ENCODE measurements around the gene SP6. TPM values are rescaled to one million over a fixed set of nuclear protein-coding genes. Genes with fewer than 3 reads are reported as not detected.

Gene SP6
- total and polyA plus RNA-seq, 2 of the 8 experiments (the other 6 are each of a cell fraction or from before 2014, with no cell fraction given): 1.2 to 1.5 TPM

DNA sequence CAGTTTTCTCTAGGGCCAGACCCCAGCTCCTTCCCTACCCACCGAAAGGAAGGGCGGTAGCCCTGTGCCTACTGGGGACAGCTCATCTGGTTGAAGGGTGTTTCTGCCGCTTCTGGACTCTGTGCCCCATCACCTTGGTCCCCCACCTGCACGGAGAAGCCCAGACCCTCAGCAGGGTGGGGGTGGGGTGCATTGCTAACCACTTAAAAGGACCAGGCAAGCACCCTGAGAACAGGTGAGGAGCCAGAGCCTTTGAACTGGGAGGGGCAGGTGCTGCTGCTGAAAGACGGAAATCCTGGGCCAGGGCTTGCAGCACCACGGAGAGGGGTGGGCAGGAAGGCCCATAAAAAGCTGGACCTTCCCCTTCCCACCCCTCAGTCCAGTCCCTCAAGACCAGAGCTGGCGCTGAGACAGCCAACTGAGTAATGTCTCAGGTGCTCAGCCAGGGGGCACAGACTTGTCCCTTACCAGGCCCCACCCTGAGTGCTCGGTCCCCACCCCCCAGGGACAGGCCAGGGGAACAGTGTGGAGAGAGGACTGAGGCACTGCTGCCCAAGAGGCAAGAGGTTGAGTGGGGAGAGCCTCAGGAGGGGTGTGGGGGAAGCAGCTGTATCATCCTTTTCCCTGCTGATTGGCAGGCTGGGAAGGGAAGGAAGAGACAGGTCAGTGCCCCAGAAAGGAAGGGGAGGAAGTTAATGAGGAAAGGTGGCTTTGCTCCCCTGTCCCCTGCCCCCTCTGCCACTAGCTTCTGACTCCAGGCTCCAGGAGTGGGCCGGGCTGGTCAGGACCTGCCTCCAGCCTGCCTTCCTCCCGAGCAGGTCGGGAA is 34.2 kb upstream of the SP6 start (continued):
- TF ChIP-seq, protein P1, sequence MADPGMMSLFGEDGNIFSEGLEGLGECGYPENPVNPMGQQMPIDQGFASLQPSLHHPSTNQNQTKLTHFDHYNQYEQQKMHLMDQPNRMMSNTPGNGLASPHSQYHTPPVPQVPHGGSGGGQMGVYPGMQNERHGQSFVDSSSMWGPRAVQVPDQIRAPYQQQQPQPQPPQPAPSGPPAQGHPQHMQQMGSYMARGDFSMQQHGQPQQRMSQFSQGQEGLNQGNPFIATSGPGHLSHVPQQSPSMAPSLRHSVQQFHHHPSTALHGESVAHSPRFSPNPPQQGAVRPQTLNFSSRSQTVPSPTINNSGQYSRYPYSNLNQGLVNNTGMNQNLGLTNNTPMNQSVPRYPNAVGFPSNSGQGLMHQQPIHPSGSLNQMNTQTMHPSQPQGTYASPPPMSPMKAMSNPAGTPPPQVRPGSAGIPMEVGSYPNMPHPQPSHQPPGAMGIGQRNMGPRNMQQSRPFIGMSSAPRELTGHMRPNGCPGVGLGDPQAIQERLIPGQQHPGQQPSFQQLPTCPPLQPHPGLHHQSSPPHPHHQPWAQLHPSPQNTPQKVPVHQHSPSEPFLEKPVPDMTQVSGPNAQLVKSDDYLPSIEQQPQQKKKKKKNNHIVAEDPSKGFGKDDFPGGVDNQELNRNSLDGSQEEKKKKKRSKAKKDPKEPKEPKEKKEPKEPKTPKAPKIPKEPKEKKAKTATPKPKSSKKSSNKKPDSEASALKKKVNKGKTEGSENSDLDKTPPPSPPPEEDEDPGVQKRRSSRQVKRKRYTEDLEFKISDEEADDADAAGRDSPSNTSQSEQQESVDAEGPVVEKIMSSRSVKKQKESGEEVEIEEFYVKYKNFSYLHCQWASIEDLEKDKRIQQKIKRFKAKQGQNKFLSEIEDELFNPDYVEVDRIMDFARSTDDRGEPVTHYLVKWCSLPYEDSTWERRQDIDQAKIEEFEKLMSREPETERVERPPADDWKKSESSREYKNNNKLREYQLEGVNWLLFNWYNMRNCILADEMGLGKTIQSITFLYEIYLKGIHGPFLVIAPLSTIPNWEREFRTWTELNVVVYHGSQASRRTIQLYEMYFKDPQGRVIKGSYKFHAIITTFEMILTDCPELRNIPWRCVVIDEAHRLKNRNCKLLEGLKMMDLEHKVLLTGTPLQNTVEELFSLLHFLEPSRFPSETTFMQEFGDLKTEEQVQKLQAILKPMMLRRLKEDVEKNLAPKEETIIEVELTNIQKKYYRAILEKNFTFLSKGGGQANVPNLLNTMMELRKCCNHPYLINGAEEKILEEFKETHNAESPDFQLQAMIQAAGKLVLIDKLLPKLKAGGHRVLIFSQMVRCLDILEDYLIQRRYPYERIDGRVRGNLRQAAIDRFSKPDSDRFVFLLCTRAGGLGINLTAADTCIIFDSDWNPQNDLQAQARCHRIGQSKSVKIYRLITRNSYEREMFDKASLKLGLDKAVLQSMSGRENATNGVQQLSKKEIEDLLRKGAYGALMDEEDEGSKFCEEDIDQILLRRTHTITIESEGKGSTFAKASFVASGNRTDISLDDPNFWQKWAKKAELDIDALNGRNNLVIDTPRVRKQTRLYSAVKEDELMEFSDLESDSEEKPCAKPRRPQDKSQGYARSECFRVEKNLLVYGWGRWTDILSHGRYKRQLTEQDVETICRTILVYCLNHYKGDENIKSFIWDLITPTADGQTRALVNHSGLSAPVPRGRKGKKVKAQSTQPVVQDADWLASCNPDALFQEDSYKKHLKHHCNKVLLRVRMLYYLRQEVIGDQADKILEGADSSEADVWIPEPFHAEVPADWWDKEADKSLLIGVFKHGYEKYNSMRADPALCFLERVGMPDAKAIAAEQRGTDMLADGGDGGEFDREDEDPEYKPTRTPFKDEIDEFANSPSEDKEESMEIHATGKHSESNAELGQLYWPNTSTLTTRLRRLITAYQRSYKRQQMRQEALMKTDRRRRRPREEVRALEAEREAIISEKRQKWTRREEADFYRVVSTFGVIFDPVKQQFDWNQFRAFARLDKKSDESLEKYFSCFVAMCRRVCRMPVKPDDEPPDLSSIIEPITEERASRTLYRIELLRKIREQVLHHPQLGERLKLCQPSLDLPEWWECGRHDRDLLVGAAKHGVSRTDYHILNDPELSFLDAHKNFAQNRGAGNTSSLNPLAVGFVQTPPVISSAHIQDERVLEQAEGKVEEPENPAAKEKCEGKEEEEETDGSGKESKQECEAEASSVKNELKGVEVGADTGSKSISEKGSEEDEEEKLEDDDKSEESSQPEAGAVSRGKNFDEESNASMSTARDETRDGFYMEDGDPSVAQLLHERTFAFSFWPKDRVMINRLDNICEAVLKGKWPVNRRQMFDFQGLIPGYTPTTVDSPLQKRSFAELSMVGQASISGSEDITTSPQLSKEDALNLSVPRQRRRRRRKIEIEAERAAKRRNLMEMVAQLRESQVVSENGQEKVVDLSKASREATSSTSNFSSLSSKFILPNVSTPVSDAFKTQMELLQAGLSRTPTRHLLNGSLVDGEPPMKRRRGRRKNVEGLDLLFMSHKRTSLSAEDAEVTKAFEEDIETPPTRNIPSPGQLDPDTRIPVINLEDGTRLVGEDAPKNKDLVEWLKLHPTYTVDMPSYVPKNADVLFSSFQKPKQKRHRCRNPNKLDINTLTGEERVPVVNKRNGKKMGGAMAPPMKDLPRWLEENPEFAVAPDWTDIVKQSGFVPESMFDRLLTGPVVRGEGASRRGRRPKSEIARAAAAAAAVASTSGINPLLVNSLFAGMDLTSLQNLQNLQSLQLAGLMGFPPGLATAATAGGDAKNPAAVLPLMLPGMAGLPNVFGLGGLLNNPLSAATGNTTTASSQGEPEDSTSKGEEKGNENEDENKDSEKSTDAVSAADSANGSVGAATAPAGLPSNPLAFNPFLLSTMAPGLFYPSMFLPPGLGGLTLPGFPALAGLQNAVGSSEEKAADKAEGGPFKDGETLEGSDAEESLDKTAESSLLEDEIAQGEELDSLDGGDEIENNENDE (IDR thresholded peaks at IDR 0.05; ENCODE audit: insufficient replicate concordance, low read length): no peak

Data from H1 (cell line).